ENCODE results near the gene PRR16. TPM values are rescaled to one million over a fixed set of nuclear protein-coding genes. Genes with fewer than 3 reads are reported as not detected.

PRR16 gene
- polyA plus RNA-seq, 2 of the 4 experiments (the other 2 are of a cell fraction): 0.05 TPM; not detected in 1

DNA sequence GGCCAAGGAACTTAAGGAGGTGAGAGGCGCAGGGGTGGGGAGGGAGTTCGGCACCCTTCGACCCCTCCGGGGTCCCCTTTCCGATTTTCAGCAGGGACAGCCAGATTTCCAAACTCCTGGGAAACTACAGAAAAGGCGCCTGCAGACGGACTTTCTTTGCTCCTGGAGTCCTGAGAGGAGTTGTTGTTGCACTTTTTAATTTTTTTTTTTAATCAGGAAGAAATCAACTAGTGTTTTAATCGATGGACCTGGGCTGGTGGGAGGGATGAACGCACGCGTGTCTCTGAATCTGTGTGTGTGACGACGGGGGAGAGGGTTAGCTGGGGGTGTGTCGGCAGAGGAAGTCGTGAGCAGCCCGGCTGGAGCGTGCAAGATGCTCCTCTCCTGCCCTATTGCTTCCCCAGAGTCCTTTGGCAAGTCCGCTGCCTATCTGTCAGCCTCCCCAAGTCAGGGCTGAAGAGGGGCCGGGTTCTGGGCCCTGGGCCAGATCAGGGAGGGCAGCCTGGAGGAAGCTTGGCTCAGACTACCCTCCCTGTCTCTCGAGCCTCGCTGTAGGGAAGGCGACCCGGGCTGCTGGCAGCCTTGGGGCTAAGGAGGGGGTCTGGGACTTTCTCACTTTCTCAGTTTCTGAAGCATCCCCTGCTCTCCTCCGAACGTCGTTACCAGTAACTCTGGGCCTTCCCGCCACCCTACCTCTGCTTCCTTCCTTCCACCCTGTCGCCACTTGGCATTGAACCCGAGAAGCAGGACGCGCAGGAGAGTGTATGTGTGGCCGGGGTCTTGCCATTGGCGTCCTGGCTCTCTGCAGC, 731 bp downstream of the PRR16 start:
- POLR2A ChIA-PET: no interaction called here
- DNase-seq (ENCODE audit: low read depth in 1 of 2, low spot score in 1 of 2): no peak

DNA sequence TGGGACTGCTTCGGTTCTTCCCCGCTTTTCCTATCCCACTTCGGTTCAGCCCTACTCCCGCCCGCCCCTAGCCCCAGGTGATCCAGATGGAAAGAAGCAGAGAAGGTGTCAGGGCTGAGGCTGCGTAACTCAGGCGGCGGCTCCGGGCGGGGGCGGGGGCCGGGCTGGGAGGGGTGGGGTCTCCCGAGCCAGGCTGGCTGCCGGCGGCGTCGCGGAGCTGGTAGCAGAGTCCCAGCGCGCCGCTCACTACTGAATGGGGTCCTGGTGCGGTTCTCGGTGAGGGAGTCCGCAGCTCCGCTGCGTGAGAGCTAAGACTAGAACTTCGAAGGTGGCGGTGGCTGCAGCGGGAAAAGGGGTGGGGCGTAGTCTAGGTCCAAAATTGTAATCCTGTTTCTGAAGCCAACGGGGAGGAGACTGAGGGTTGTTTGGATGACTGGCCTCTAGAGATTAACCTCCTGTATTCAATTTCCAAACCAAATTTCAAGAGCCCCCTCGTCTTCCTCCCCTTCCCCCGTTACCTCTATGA, 1.4 kb downstream of the PRR16 start:
- Histone ChIP-seq H3K4me2 (peak overlapping the region; percentile 93), H3K4me1 (peaks cover 11% of the 10 kb centered on the region; the same call in 2 of the 3 replicates), H3K9me3 (no peaks in the 10 kb centered on the region), H3K27ac (no peak overlapping the region), H3K4me3 (peak overlapping the region; percentile 43)
- no peak for DNase-seq (ENCODE audit: low read depth in 1 of 2, low spot score in 1 of 2)
- ATAC-seq: peak; percentile 50 to 52
- ChIA-PET POLR2A (no interaction called here), CTCF (no interaction called here)
- 7% methylated on average over 10 of the region's 33 CpGs for WGBS (ENCODE audit: missing lambda C conversion rate)
- TF ChIP-seq BHLHE40 (IDR thresholded peaks at IDR 0.05; ENCODE audit: low read depth, low read length): no peak
- TF ChIP-seq, protein P1, sequence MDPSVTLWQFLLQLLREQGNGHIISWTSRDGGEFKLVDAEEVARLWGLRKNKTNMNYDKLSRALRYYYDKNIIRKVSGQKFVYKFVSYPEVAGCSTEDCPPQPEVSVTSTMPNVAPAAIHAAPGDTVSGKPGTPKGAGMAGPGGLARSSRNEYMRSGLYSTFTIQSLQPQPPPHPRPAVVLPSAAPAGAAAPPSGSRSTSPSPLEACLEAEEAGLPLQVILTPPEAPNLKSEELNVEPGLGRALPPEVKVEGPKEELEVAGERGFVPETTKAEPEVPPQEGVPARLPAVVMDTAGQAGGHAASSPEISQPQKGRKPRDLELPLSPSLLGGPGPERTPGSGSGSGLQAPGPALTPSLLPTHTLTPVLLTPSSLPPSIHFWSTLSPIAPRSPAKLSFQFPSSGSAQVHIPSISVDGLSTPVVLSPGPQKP (IDR thresholded peaks at IDR 0.05; ENCODE audit: low read depth, low read length): no peak
- TF ChIP-seq TFCP2L1 (CRISPR knock-in tag; IDR thresholded peaks at IDR 0.05): no peak
- no peak for TF ChIP-seq EHF (CRISPR knock-in tag; IDR thresholded peaks at IDR 0.05)
- TF ChIP-seq CHD2 (IDR thresholded peaks at IDR 0.05; ENCODE audit: low read length, partially characterized antibody): no peak
- TF ChIP-seq NR3C1 (IDR thresholded peaks at IDR 0.05): no peak
- no peak for TF ChIP-seq RCOR1 (IDR thresholded peaks at IDR 0.05; ENCODE audit: low read depth, low read length)
- no peak for TF ChIP-seq RARB (CRISPR knock-in tag; IDR thresholded peaks at IDR 0.05)
- TF ChIP-seq, protein P2, sequence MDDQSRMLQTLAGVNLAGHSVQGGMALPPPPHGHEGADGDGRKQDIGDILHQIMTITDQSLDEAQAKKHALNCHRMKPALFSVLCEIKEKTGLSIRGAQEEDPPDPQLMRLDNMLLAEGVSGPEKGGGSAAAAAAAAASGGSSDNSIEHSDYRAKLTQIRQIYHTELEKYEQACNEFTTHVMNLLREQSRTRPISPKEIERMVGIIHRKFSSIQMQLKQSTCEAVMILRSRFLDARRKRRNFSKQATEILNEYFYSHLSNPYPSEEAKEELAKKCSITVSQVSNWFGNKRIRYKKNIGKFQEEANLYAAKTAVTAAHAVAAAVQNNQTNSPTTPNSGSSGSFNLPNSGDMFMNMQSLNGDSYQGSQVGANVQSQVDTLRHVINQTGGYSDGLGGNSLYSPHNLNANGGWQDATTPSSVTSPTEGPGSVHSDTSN (IDR thresholded peaks at IDR 0.05): no peak
- no peak for TF ChIP-seq CBX8 (IDR thresholded peaks at IDR 0.05)
- TF ChIP-seq NPAS2 (CRISPR knock-in tag; IDR thresholded peaks at IDR 0.05; ENCODE audit: borderline replicate concordance): no peak
- TF ChIP-seq, protein P3, sequence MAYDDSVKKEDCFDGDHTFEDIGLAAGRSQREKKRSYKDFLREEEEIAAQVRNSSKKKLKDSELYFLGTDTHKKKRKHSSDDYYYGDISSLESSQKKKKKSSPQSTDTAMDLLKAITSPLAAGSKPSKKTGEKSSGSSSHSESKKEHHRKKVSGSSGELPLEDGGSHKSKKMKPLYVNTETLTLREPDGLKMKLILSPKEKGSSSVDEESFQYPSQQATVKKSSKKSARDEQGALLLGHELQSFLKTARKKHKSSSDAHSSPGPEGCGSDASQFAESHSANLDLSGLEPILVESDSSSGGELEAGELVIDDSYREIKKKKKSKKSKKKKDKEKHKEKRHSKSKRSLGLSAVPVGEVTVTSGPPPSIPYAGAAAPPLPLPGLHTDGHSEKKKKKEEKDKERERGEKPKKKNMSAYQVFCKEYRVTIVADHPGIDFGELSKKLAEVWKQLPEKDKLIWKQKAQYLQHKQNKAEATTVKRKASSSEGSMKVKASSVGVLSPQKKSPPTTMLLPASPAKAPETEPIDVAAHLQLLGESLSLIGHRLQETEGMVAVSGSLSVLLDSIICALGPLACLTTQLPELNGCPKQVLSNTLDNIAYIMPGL (CRISPR knock-in tag; IDR thresholded peaks at IDR 0.05; ENCODE audit: borderline replicate concordance): no peak
- TF ChIP-seq MYC (IDR thresholded peaks at IDR 0.05; ENCODE audit: borderline replicate concordance, low read length): no peak
- no peak for TF ChIP-seq POLR2A (IDR thresholded peaks at IDR 0.05; ENCODE audit: low read length)
- TF ChIP-seq RNF2 (IDR thresholded peaks at IDR 0.05; ENCODE audit: borderline replicate concordance, low read depth): no peak
- no peak for FAIRE-seq

More for the DNA sequence above, 731 bp downstream of the PRR16 start:
- Histone ChIP-seq H3K9me3 (no peaks in the 10 kb centered on the region), H3K4me2 (peak overlapping the region; percentile 93), H3K27ac (no peak overlapping the region), H3K4me3 (peak overlapping the region; percentile 43), H3K4me1 (peaks cover 11% of the 10 kb centered on the region; the same call in 2 of the 3 replicates)
- 2% methylated on average over 33 of the region's 33 CpGs for WGBS (ENCODE audit: missing lambda C conversion rate)
- peak; percentile 70 to 75 for ATAC-seq
- TF ChIP-seq, protein P4, sequence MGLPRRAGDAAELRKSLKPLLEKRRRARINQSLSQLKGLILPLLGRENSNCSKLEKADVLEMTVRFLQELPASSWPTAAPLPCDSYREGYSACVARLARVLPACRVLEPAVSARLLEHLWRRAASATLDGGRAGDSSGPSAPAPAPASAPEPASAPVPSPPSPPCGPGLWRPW (IDR thresholded peaks at IDR 0.05): no peak
- TF ChIP-seq ESRRA (IDR thresholded peaks at IDR 0.05; ENCODE audit: borderline replicate concordance, low read length): no peak
- TF ChIP-seq, protein P5, sequence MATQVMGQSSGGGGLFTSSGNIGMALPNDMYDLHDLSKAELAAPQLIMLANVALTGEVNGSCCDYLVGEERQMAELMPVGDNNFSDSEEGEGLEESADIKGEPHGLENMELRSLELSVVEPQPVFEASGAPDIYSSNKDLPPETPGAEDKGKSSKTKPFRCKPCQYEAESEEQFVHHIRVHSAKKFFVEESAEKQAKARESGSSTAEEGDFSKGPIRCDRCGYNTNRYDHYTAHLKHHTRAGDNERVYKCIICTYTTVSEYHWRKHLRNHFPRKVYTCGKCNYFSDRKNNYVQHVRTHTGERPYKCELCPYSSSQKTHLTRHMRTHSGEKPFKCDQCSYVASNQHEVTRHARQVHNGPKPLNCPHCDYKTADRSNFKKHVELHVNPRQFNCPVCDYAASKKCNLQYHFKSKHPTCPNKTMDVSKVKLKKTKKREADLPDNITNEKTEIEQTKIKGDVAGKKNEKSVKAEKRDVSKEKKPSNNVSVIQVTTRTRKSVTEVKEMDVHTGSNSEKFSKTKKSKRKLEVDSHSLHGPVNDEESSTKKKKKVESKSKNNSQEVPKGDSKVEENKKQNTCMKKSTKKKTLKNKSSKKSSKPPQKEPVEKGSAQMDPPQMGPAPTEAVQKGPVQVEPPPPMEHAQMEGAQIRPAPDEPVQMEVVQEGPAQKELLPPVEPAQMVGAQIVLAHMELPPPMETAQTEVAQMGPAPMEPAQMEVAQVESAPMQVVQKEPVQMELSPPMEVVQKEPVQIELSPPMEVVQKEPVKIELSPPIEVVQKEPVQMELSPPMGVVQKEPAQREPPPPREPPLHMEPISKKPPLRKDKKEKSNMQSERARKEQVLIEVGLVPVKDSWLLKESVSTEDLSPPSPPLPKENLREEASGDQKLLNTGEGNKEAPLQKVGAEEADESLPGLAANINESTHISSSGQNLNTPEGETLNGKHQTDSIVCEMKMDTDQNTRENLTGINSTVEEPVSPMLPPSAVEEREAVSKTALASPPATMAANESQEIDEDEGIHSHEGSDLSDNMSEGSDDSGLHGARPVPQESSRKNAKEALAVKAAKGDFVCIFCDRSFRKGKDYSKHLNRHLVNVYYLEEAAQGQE (IDR thresholded peaks at IDR 0.05): no peak
- no peak for TF ChIP-seq TFCP2L1 (CRISPR knock-in tag; IDR thresholded peaks at IDR 0.05)
- no peak for TF ChIP-seq CBX8 (IDR thresholded peaks at IDR 0.05)
- TF ChIP-seq ZNF302 (CRISPR knock-in tag; IDR thresholded peaks at IDR 0.05): no peak
- TF ChIP-seq, protein P3 (CRISPR knock-in tag; IDR thresholded peaks at IDR 0.05; ENCODE audit: borderline replicate concordance): no peak
- no peak for TF ChIP-seq MYC (IDR thresholded peaks at IDR 0.05; ENCODE audit: borderline replicate concordance, low read length)
- no peak for TF ChIP-seq POLR2A (IDR thresholded peaks at IDR 0.05; ENCODE audit: low read length)
- no peak for TF ChIP-seq TP53 (CRISPR knock-in tag; IDR thresholded peaks at IDR 0.05)
- TF ChIP-seq ZFP36 (IDR thresholded peaks at IDR 0.05; ENCODE audit: borderline replicate concordance, partially characterized antibody): no peak
- no peak for TF ChIP-seq SREBF2 (IDR thresholded peaks at IDR 0.05)
- TF ChIP-seq, protein P6, sequence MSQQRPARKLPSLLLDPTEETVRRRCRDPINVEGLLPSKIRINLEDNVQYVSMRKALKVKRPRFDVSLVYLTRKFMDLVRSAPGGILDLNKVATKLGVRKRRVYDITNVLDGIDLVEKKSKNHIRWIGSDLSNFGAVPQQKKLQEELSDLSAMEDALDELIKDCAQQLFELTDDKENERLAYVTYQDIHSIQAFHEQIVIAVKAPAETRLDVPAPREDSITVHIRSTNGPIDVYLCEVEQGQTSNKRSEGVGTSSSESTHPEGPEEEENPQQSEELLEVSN (IDR thresholded peaks at IDR 0.05; ENCODE audit: borderline replicate concordance, low read depth): no peak
- TF ChIP-seq RFX5 (IDR thresholded peaks at IDR 0.05): no peak
- CTCF ChIA-PET: no interaction called here
- no peak for FAIRE-seq
